ENCODE data around the gene ASCL1.

The ASCL1 gene

GRCh38 chr12:102951841-102952240, 5.6 kb upstream of the ASCL1 start:
- no peak for DNase-seq (ENCODE audit: low read depth in 2 of 2)

- no peak for DNase-seq (ENCODE audit: low read depth in 2 of 2)
Measured at GRCh38 chr12:102953221-102953620, 4.3 kb upstream of the ASCL1 start.

DNA sequence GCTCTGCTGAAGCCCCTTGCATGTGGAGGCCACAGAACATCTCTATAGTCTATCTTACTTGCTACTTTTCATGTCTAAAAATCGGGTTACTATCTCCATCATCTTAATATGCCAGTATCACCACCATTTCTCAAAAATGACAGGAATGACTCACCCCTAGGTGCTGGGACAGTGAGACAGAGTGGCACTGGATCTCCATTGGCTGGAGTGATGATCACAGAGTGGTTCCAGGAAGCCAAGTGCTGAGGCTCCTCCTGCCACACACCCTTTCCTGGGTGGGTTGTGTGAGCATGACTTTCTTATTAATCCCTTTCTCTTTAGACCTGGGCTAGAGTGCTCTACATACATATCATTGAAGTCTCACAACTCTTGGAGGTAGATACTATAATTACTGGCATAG, 3.3 kb upstream of the ASCL1 start:
- no peak for DNase-seq (ENCODE audit: low read depth in 2 of 2)

DNA sequence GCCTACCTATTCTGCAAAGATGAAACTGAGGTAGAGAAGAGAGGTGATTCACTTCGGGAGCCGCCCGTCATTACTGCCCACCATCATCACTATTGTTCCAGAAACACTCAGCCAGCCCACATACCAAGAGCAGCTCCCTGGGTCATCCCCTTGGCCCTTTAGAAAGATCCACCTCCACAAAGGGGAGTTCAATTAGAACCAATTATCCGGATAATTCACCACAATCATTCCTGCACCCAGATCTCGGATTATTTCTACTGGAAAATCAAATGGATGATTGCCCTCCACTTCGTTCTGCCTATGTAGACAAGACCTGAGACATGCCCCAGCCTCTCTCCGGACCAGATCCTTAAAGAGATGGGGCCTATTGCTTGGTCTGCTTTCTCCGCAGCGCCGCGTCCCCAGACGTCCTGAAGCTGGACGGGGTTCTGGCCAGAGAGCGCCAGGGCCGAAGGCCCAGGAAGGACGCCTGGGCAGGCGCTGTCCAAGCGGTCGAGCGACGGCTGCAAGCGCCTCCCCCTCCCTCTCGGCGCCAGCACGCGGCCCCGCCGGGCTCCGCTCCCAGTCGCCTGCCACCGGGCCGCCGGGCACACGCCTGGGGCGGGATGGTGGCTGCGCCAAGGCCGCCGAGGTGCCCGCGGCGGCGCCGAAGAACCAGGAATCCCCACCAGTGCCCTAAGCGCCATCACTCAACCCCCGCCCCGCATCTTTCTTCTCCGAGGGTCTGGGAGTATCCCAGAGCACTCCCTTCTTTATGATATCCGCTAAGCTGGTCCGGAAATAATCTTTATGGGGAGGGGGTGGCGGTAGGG, 1.3 kb upstream of the ASCL1 start:
- no peak for DNase-seq (ENCODE audit: low read depth in 2 of 2)

DNA sequence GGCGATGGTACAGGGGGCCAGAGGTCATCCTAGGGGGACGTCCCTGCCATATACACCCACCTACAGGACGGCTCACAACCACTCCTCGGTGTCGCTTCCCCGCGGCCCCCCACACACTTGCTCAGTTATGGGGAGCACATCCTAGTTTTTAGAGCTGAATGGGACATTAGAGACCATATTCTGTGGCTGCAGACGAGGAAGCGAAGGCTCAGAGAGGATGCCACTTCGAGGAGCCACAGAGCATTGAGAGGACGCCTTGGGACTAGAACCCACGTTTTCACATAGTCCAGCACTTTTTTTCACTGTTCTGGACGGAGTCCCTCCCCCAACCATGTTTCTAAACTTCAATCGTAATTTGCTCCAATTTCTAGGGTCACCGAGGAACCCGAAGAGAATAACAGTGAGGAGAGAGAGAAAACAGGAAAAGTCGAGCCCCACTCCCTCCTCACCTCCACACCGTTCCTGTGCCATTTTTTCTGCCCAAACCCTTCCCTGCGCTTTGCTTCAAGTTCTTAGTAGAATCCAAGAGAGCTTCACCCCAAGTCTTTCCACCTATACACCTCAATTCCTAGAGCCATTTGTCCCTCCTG, 641 bp upstream of the ASCL1 start:
- no peak for DNase-seq (ENCODE audit: low read depth in 2 of 2)

DNA sequence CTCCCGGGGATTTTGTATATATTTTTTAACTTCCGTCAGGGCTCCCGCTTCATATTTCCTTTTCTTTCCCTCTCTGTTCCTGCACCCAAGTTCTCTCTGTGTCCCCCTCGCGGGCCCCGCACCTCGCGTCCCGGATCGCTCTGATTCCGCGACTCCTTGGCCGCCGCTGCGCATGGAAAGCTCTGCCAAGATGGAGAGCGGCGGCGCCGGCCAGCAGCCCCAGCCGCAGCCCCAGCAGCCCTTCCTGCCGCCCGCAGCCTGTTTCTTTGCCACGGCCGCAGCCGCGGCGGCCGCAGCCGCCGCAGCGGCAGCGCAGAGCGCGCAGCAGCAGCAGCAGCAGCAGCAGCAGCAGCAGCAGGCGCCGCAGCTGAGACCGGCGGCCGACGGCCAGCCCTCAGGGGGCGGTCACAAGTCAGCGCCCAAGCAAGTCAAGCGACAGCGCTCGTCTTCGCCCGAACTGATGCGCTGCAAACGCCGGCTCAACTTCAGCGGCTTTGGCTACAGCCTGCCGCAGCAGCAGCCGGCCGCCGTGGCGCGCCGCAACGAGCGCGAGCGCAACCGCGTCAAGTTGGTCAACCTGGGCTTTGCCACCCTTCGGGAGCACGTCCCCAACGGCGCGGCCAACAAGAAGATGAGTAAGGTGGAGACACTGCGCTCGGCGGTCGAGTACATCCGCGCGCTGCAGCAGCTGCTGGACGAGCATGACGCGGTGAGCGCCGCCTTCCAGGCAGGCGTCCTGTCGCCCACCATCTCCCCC, 777 bp downstream of the ASCL1 start:
- DNase-seq (ENCODE audit: low read depth in 2 of 2) = no peak

- DNase-seq (ENCODE audit: low read depth in 2 of 2) = no peak
Measured at GRCh38 chr12:102958830-102959176, 1.3 kb downstream of the ASCL1 start.

DNA sequence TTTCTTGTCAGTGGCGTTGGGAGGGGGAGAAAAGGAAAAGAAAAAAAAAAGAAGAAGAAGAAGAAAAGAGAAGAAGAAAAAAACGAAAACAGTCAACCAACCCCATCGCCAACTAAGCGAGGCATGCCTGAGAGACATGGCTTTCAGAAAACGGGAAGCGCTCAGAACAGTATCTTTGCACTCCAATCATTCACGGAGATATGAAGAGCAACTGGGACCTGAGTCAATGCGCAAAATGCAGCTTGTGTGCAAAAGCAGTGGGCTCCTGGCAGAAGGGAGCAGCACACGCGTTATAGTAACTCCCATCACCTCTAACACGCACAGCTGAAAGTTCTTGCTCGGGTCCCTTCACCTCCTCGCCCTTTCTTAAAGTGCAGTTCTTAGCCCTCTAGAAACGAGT, 1.9 kb downstream of the ASCL1 start:
- DNase-seq (ENCODE audit: low read depth in 2 of 2) = no peak

DNA sequence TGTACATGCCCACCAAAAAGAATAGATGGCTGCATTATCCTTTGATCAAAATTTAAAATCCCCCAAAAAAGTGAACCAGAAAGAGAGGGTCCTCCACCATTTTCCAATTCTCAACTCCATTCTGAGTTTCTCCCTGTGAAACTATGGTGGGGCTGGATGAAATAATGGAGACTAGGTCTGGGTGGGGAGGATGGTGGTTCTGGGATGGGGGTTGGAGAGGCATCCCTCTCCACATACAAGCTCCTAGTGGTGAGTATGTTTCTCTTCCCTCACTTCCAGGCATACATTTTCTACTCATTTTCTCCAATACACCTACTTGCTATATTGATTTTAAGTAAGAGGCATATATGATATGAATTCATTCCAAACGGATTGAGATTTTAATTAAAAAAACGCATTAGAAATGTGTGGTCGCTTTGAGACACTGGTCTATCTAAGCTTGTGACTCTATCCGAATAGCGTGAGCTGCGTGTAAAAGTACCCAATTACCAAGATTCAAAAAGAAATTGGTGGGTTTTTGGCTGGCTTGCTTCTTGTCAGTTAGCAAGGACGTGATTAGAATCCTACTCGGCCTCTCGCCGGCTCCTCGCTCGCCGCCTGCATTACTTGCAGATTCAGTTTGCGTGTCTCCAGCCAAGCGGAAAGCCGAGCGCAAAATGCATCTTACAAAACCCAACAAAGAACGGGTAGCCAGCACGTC, 3.4 kb downstream of the ASCL1 start:
- no peak for DNase-seq (ENCODE audit: low read depth in 2 of 2)

GRCh38 chr12:102961466-102961855, 4.0 kb downstream of the ASCL1 start:
- no peak for DNase-seq (ENCODE audit: low read depth in 2 of 2)

DNA sequence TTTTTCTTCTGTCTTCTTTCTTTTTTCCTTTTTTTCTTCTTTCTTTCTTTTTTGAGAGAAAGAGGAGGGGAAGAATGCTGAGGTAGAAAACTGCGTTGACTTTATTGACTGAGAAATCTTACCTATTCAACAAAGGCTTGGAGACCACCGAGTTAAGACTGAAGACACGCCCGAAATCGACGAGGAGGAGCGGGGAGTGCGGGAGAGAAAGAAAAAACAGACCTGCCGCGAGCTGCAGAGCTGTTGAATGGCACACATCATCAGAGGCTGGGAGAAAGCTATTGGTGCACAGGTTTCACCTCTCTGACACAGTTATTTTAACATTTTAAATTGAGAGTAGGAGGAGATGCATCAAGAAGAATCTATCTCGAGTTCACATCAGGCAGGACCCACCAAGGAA, 5.1 kb downstream of the ASCL1 start:
- DNase-seq (ENCODE audit: low read depth in 2 of 2) = no peak

DNA sequence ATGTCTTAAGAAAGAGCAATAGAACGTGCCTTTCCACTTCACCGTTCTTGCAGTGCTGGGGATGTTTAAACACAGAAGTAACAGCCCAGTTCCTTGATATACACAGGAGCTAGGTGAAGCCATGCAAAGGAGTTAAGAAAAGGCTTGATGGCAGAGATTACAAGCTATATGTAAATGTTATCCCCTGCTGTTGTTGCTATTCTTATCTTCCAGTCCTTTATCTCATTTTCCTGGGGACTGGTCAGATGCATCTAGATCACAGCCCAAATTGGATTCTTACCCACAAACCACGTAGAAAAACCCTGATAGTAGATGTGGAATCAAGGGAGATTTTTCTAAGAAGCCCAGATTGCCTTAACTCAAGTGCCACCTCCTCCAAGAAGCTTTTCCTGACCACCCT, 5.5 kb downstream of the ASCL1 start:
- no peak for DNase-seq (ENCODE audit: low read depth in 2 of 2)

DNA sequence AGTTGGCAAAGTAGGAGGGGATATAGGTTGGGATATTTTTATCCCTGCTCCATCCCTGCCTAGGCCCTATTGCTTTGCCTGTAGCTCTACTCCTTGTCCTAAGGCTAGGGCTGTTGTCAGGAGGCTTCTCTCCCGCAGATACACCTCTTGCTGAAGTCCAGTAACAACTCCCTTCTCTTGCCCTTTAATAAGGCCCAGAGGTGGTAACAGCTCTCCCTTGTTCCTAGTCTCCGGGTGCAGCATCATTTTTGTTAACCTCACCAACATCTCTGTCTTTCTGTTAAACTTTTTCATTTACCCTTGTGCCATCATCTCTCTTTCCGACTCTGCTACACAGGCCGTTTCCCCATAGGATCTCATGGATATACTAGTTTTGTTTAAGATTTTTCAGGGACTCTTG, 6.3 kb downstream of the ASCL1 start:
- DNase-seq (ENCODE audit: low read depth in 2 of 2) = no peak

- no peak for DNase-seq (ENCODE audit: low read depth in 2 of 2)
Measured at GRCh38 chr12:102964872-102965271, 7.4 kb downstream of the ASCL1 start.

- no peak for DNase-seq (ENCODE audit: low read depth in 2 of 2)
Measured at GRCh38 chr12:102965281-102966155, 8.0 kb downstream of the ASCL1 start.

- no peak for DNase-seq (ENCODE audit: low read depth in 2 of 2)
Measured at GRCh38 chr12:102966200-102966863, 8.9 kb downstream of the ASCL1 start.

DNA sequence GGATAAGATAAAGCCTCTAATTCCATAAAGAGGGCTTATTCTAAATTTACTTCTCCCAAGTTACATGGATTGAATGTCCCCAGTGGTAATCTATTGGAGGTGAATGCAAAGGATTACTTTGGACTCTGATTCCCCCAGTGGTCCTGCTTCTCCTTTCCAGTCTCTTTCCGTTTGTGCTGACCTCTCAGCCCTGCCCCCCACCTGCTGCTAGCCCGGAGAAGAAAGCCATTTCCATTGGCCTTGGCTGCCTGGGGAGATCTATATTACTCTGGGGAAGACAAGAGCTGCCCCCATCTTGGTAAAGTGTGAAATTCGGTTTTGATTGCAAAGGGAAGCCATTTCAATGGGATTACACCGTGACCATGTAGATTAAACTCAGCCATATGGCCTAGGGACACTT, 13.3 kb downstream of the ASCL1 start:
- DNase-seq (ENCODE audit: low read depth in 2 of 2) = no peak

- no peak for DNase-seq (ENCODE audit: low read depth in 2 of 2)
Measured at GRCh38 chr12:102971227-102971626, 13.8 kb downstream of the ASCL1 start.

GRCh38 chr12:102973583-102973982, 16.1 kb downstream of the ASCL1 start:
- no peak for DNase-seq (ENCODE audit: low read depth in 2 of 2)

GRCh38 chr12:102976609-102977280, 19.3 kb downstream of the ASCL1 start:
- no peak for DNase-seq (ENCODE audit: low read depth in 2 of 2)

Measured in stimulated activated CD8-positive, alpha-beta memory T cell treated with anti-CD3 and anti-CD28 coated beads, Interleukin-2, amount 100 ng/mL, for 1 hour (primary cell).